ENCODE measurements around the gene CABCOCO1. TPM values are rescaled to one million over a fixed set of nuclear protein-coding genes. Genes with fewer than 3 reads are reported as not detected.
"Not testable (repeated sequence)": the region's sequence is repeated elsewhere in the genome, so short reads cannot be mapped to it uniquely, and the experiment has no call there.

The CABCOCO1 gene
- total RNA-seq, 1 experiment from 2014 or later = 0.57 TPM

- not testable (repeated sequence) for DNase-seq (ENCODE audit: low read depth)
Measured at GRCh38 chr10:61712105-61712504, 49.4 kb downstream of the CABCOCO1 start.

- DNase-seq (ENCODE audit: low read depth) = not testable (repeated sequence)
Measured at GRCh38 chr10:61719475-61719874, 56.7 kb downstream of the CABCOCO1 start.

DNA sequence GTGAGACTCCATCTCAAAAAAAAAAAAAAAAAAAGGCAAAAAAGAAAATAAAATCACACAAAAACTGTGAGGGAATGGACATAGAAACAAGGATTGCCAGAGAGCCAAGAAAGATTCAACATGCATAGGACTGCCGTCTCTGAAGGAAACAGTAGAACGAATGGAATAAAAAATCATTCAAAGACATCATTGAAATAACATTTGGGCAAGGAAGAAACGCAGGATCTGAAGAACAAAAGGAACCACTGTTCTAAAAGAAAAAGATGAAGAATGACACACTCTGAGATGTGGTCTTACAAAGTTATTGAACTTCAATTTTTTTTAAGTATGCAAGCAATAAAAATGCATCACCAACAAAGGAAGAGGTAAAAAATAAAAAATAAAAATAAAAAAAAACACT is 57.2 kb downstream of the CABCOCO1 start:
- DNase-seq (ENCODE audit: low read depth) = no peak

DNA sequence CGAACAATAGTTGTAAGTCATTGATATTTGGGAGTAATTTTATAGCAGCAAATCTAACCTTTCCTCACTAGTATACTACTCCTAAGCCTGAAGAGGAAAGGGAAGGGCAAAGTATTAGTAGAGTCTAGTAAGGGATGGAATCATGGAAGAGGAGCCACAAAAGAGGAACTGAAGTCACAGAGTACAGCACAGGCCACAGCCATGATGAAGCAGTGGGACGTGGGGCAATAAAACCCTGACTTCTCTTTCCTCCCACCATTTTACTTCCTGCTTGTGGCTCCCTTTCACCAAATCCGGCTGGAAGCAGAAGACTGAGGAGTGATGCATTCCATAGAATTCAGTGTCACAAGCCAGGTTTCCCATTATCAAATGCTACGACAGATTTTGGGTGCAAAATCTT is 58.7 kb downstream of the CABCOCO1 start:
- no peak for DNase-seq (ENCODE audit: low read depth)

DNA sequence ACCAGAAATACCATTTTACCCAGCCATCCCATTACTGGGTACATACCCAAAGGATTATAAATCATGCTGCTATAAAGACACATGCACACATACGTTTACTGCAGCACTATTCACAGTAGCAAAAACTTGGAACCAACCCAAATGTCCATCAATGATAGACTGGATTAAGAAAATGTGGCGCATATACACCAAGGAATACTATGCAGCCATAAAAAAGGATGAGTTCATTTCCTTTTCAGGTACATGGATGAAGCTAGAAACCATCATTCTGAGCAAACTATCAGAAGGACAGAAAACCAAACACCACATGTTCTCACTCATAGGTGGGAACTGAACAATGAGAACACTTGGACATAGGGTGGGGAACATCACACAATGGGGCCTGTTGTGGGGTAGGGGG is 62.5 kb downstream of the CABCOCO1 start:
- not testable (repeated sequence) for DNase-seq (ENCODE audit: low read depth)

GRCh38 chr10:61729596-61729995 is 66.9 kb downstream of the CABCOCO1 start:
- DNase-seq (ENCODE audit: low read depth) = no peak

GRCh38 chr10:61730671-61731070 is 67.9 kb downstream of the CABCOCO1 start:
- DNase-seq (ENCODE audit: low read depth) = no peak

DNA sequence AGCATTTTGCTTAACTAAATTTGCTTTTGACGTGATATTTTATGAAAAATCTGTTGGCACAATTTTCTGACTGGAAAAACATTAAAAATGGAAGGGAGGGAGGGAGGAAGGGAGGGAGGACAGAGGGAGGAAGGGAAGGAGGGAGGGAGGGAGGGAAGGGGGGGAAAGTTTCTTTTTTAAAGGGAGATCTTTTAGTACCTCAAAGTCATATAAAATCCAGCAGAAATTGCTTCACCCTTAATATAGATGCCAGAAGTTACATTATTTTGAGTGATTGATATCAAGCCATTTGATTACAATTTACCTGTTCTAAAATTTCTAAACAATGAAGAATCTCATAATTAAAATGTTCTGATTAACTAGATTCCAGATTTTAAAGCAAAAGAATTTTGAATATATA is 68.9 kb downstream of the CABCOCO1 start:
- no peak for DNase-seq (ENCODE audit: low read depth)

DNA sequence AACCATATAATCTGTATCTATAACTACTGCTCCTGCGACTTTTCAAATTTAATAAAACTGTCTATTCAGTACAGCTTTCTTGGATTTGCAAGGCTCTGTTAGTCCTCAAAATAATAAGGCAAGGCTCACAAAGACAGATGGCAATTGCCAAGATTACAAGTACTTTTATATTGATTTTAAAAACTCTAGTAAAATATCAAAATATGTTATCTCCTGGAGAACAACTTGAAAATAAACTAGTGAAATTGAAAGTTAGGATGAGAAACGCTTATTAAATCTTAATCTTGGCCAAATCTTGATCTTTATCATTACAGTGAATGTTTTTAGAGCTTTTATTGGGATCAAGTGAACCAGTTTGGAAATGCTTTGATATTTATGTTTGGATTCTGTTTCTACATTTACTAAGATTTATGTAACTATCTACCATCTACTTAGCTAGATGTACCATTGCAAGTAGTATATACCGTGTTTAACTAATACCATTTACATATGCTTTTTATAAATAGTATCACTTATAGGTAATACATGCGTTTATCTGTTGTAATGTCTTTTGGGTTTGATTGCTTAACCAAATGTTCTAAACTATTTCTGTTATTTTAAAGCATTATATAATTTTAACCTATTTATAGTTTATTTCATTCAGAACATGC is 70.0 kb downstream of the CABCOCO1 start:
- DNase-seq (ENCODE audit: low read depth) = no peak

DNA sequence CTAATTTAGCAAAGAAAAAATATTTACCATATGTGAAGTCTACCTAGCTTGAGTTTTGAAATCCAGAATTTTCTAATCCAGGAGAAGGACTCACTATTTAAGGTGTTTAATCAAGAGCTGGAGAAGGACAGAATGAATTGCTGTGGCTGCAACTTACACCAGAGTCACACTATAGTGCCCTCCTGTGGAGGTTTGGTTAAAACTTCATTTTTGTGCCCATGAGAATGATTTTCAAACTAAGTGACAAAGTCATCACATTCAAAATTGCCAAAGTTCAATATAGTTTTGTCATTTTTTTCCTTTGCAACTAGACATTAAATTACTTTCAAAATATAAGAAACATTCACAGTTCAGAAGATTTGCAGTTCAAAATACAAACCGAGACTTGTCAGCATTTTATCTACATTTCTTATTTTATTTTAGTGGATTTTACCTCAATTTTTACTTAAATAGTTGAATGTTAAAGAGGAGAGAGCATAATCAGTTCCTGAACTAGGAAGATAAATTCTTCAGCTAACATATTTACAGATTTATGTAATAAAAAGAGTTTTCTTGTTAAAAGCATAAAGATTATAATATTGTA is 70.7 kb downstream of the CABCOCO1 start:
- peak; percentile 31 for DNase-seq (ENCODE audit: low read depth)

GRCh38 chr10:61735882-61736281 is 73.2 kb downstream of the CABCOCO1 start:
- DNase-seq (ENCODE audit: low read depth) = no peak

DNA sequence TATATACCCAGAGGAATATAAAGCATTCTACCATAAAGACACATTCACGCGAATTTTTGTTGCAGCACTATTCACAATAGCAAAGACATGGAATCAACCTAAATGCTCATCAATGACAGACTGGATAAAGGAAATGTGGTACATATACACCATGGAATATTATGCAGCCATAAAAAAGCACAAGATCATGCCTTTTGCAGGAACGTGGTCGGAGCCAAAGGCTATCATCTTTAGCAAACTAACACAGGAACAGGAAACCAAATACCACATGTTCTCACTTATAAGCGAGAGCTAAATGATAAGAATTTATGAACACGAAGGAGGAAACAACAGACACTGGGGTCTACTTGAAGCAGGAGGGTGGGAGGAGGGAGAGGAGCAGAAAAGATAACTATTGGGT is 74.7 kb downstream of the CABCOCO1 start:
- DNase-seq (ENCODE audit: low read depth) = not testable (repeated sequence)

- no peak for DNase-seq (ENCODE audit: low read depth)
Measured at GRCh38 chr10:61742812-61743211, 80.1 kb downstream of the CABCOCO1 start.

DNA sequence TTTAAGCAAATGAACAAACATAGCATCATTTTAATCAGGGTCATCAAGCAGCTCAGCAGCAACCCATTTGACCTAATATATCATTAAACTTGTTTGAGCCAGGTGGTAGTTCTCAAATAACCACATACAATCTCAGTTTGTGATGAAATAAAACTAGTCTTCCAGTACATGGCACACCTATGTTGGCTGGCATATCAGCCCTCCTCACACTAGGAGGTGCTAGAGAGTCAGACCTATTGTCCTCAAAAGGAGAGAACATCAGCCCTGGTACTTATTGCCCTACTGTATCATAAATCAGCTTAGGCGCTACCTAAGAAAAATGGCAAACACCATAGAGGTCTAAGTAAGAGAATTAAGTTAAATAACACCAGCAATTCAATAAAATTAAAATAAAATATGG is 81.7 kb downstream of the CABCOCO1 start:
- DNase-seq (ENCODE audit: low read depth) = no peak

DNA sequence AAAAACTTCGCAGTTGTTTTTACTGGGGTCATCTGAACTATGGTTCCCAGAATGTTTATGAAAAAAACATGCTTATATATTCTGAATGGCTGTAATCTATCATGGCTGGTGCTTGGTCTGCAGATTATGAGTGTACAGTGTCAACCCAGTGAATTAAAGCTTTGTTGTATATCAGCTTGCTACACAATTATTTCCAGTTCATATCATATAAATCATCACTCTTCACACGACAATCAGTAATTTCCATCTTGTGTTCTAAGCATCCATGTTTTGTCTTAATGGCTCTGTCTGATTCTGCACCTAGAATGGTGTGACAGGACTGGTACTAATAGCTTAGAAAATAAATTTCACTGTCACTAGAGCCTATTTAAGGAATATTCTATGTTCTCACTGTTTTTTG is 83.6 kb downstream of the CABCOCO1 start:
- DNase-seq (ENCODE audit: low read depth) = no peak

DNA sequence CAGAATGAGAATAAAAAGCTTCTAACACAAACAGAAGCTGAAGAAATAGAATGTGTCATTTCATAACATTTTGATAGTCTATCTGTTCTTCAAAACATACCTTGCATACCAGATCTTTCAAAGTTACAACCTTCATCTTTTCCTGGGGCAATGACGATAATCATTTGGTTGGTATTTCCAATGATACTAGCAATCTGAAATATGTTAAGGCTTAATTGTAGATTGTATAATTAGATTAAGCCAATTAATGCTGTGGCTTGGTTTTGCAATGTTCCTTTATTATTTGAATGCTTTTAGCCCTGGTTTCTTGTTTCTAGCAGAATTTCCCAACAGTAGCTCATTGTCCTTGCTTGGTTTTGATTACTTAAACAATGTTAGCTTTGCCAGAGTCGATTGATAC is 84.6 kb downstream of the CABCOCO1 start:
- DNase-seq (ENCODE audit: low read depth) = no peak

DNA sequence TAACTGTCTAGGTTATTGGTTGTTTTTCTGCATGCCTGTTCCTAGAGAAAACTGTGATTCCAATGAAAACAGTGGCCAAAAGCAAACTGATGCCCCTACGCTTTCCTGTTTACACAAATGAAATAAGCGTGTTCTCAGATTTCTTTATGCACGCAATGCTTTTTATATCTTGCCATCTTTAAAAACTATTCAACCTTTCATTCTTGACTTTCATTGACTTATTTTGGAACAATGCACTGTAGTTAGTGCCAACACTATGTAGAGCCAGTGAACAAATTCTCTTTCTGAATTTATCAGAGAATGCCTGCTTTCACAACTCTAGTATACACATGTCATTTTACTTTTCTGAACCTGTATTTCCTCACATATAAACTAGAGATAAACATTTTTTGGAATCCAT is 86.6 kb downstream of the CABCOCO1 start:
- DNase-seq (ENCODE audit: low read depth) = no peak

GRCh38 chr10:61750943-61751471 is 88.3 kb downstream of the CABCOCO1 start:
- DNase-seq (ENCODE audit: low read depth) = peak; percentile 73

- no peak for DNase-seq (ENCODE audit: low read depth)
Measured at GRCh38 chr10:61751599-61751998, 88.9 kb downstream of the CABCOCO1 start.

DNA sequence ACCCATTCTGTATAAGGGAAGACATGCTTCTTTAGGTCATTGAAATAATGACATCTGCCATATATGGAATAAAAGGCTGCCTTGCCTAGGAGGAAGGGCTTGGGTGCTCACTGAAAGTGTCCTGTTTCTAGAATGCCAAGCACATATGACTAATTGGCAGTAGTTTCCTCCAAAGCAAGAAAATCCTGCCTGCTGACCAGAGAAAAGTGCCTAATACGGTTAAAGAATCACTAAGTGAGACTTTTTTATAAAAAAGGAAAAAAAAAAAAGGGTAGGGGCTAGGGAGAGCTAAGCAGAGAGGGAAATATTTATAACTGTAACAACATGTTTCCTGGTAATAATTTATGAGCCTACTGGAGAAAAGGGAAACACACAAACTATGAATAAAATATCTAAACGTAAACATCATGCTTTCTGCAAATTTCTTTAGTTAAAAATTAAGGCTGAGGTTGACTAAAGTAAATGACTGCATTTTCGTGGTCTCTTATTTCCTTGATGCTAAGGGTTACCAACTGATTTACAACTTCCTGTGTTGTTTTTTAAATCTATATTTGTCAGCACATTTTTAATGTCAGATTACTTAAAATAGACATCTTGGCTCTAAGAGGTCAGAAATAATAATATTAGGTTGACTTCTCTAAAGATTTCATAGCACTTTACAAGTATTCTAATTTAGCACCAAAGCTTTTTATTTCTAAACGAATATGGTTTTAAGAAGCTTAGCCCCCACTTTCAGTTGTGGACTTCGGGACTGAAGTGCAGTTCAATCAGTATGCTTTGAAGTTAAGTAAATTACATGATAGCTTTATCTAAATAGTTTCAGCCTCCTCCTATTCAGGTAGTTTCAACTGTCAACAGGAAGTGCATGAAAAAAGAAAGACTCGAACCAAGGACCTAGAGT is 89.6 kb downstream of the CABCOCO1 start:
- DNase-seq (ENCODE audit: low read depth) = peak; percentile 40

DNA sequence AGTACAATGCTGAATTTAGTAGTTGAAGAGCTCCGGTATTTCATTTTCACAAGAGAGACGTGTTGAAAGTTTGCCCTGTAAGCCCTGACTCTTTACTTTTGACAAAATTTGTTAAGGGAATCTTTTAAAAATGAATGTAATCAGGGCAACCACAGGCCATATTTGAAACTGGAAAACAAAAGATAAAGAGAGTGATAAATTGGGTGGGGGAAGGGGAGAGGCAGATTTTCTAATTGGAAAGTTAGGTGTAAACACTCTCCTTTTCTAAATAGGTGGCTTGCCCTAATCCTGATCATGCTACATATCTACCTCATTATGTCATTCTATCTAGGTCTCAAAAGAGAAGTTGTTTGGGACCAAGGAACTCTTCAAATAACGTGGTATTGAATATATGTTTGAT is 90.7 kb downstream of the CABCOCO1 start:
- DNase-seq (ENCODE audit: low read depth) = no peak

Data from Daoy (cell line).